ENCODE data around the gene EIF2S1.
"Not testable (repeated sequence)": the region's sequence is repeated elsewhere in the genome, so short reads cannot be mapped to it uniquely, and the experiment has no call there.

EIF2S1 gene

DNA sequence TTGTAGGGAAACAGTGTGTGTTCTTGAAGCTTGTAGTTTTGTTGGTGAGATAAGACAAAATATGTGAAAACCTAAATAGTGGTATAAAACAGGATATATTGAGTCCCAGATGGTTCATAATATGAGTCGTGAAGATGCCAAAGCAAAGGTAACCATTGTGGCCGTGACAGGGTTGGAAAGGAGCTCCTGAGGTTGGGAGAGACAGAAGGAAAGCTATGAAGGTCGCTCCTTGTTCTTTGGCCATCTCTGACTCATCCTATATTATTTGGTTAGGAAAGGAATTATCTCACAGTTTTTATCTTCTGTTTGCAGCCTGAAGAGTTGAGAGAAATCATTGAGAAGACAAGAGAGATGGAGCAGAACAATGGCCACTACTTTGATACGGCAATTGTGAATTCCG, 27.7 kb upstream of the EIF2S1 start:
- no peak for DNase-seq (ENCODE audit: low spot score)
- no peak overlapping the region for H3K27ac ChIP-seq
- no peak for TF ChIP-seq CTCF (IDR thresholded peaks at IDR 0.05)
- no peak overlapping the region for H3K4me3 ChIP-seq

DNA sequence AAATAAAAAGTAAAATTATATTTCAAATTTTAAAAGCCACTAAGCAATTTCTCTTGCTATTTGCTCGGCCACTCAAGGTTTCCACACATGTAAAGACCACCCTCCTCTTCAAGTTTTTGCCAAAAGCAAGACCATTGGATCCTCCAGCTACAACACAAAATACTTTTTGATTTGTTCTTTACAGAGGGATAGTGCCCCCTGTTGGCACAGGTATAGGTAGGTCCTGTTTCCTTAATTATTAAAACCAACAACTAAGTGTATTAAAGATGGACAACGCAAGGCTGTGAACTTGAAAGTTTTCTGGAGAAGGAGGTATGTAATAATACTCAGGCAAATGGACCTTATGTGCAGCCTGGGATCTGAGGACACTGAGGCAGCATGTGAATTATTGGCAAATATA, 24.3 kb upstream of the EIF2S1 start:
- DNase-seq (ENCODE audit: low spot score): no peak
- no peak overlapping the region for H3K4me3 ChIP-seq
- H3K27ac ChIP-seq: no peak overlapping the region
- no peak for TF ChIP-seq CTCF (IDR thresholded peaks at IDR 0.05)

DNA sequence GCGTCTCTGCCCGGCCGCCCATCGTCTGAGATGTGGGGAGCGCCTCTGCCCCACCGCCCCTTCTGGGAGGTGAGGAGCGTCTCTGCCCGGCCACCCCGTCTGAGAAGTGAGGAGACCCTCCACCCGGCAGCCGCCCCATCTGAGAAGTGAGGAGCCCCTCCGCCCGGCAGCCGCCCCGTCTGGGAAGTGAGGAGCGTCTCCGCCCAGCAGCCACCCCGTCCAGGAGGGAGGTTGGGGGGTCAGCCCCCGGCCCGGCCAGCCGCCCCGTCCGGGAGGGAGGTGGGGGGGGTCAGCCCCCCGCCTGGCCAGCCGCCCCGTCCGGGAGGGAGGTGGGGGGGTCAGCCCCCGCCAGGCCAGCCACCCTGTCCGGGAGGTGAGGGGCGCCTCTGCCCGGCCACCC, 18.9 kb upstream of the EIF2S1 start:
- H3K4me3 ChIP-seq, H3K27ac ChIP-seq: not testable (repeated sequence)

DNA sequence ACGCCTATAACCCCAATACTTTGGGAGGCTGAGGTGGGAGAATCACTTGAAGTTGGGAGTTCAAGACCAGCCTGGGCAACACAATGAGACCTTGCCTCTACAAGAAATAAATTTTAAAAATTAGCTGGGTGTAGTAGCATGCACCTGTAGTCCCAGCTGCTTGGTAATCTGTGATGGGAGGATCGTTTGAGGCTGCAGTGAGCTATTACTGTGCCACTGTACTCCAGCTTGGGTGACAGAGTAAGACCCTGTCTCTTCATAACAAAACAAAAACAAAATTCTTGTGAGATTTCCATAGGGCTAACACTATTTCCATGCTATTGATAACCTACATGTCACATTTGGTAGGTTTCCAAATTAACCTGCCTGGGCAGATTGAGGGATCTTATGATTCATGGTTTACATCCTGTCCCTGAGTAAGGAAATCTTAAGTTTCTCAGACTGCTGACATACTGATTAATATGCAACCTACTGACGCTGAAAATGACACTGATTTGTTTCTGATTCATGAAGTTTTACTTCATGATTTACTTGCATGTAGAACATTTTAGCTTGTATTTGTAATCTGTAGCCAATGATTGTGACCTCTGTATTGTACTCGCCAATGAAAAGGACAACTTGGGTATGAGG, 16.4 kb upstream of the EIF2S1 start:
- Histone ChIP-seq H3K27ac (no peak overlapping the region), H3K4me3 (no peak overlapping the region)
- no peak for DNase-seq (ENCODE audit: low spot score)
- no peak for TF ChIP-seq CTCF (IDR thresholded peaks at IDR 0.05)

More for the DNA sequence above, 18.9 kb upstream of the EIF2S1 start:
- DNase-seq (ENCODE audit: low spot score): not testable (repeated sequence)

DNA sequence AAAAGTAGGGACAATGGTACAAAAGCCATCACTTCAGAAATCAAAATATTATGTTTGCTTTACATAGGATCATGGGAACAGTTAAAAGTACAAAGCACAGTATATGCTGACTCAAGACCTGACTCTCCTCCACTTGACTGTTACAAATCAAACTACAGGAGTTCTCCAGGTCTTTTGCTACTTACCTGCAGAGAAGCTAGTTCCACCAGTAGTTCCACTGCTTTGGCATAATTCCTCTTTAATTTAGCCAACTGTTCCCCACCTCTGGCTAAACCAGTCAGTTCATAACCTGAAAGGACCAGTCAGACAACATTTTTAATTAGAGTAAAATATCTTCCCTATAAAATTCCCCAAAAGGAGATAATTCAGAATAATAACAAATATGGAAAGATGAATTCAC, 14.5 kb upstream of the EIF2S1 start:
- Histone ChIP-seq H3K4me3 (no peak overlapping the region), H3K27ac (no peak overlapping the region)
- DNase-seq (ENCODE audit: low spot score): no peak
- TF ChIP-seq CTCF (IDR thresholded peaks at IDR 0.05): no peak

DNA sequence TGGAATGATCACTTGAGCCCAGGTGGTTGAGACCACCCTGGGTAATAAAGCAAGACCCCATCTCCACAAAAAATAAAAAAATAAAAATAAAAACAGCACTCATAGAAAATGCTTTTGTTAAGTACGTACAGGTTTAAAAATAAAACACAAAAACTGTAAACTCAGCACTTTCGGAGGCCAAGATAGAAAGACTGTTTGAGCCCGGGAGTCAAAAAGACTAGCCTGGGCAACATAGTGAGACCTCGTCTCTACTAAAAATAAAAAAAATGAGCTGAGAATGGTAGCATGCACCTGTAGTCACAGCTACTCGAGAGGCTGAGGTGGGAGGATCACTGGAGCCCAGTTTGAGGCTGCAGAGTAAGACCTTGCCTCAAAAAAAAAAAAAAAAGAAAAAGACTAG, 8.1 kb upstream of the EIF2S1 start:
- Histone ChIP-seq H3K4me3 (no peak overlapping the region), H3K27ac (no peak overlapping the region)
- no peak for DNase-seq (ENCODE audit: low spot score)
- TF ChIP-seq CTCF (IDR thresholded peaks at IDR 0.05): no peak

- TF ChIP-seq CTCF (IDR thresholded peaks at IDR 0.05): no peak
- Histone ChIP-seq H3K27ac (no peak overlapping the region), H3K4me3 (no peak overlapping the region)
- DNase-seq (ENCODE audit: low spot score): no peak
Observed at GRCh38 chr14:67357186-67357968, 2.8 kb upstream of the EIF2S1 start.
